ENCODE data around the gene ARHGAP8.

ARHGAP8 gene

GRCh38 chr22:44793106-44793505 lies 40.7 kb downstream of the ARHGAP8 start:
- Histone ChIP-seq H3K4me3 (replicated peaks; ENCODE audit: insufficient read depth, low read length) (no peak overlapping the region), H3K27ac (replicated peaks) (no peak overlapping the region), H3K27me3 (ENCODE audit: insufficient read depth, poor library complexity, severe bottlenecking) (no peaks in the 10 kb centered on the region)
- TF ChIP-seq POLR2AphosphoS5 (IDR thresholded peaks at IDR 0.05; ENCODE audit: low read depth) (no peak), GABPA (IDR thresholded peaks at IDR 0.05; ENCODE audit: low read depth) (no peak), SPI1 (IDR thresholded peaks at IDR 0.05; ENCODE audit: borderline replicate concordance, low read depth) (no peak), CTCF (IDR thresholded peaks at IDR 0.05; ENCODE audit: insufficient read depth, low read length) (no peak), REST (IDR thresholded peaks at IDR 0.05; ENCODE audit: insufficient replicate concordance, low read depth) (no peak)
- no peak for DNase-seq (ENCODE audit: low read depth in 1 of 2, low spot score in 1 of 2)

- Histone ChIP-seq H3K27me3 (ENCODE audit: insufficient read depth, poor library complexity, severe bottlenecking) (no peaks in the 10 kb centered on the region), H3K27ac (replicated peaks) (no peak overlapping the region), H3K4me3 (replicated peaks; ENCODE audit: insufficient read depth, low read length) (no peak overlapping the region)
- no peak for TF ChIP-seq CTCF (IDR thresholded peaks at IDR 0.05; ENCODE audit: insufficient read depth, low read length)
- no peak for DNase-seq (ENCODE audit: low read depth in 1 of 2, low spot score in 1 of 2)
Observed at GRCh38 chr22:44793506-44794172, 41.3 kb downstream of the ARHGAP8 start.

GRCh38 chr22:44795701-44796630 lies 43.6 kb downstream of the ARHGAP8 start:
- no peak overlapping the region for H3K27ac ChIP-seq (replicated peaks)
- no peak overlapping the region for H3K4me3 ChIP-seq (replicated peaks; ENCODE audit: insufficient read depth, low read length)
- H3K27me3 ChIP-seq (ENCODE audit: insufficient read depth, poor library complexity, severe bottlenecking), result no peaks in the 10 kb centered on the region
- no peak for TF ChIP-seq CTCF (IDR thresholded peaks at IDR 0.05; ENCODE audit: insufficient read depth, low read length)
- no peak for TF ChIP-seq REST (IDR thresholded peaks at IDR 0.05; ENCODE audit: insufficient replicate concordance, low read depth)
- TF ChIP-seq GABPA (IDR thresholded peaks at IDR 0.05; ENCODE audit: low read depth), result no peak
- TF ChIP-seq SPI1 (IDR thresholded peaks at IDR 0.05; ENCODE audit: borderline replicate concordance, low read depth), result no peak
- no peak for TF ChIP-seq POLR2AphosphoS5 (IDR thresholded peaks at IDR 0.05; ENCODE audit: low read depth)
- DNase-seq (ENCODE audit: low read depth in 1 of 2, low spot score in 1 of 2), result no peak

Data from HL-60 (cell line).